Testis (tissue), 3 donors: ENCODE results near the gene IRAK1. TPM values are rescaled to one million over a fixed set of nuclear protein-coding genes. Genes with fewer than 3 reads are reported as not detected.

Experiments used
- DNase-seq: peaks from one replicate; pipeline ENCODE4 v3.0.0-alpha.2; 2019
- H3K27ac ChIP-seq, 2 donors: fragments of 200-600 bp; sonication (generic); one replicate each; pipeline ENCODE4 v1.5.1; 2019
- H3K27me3 ChIP-seq: fragments of 200-600 bp; sonication (generic); one replicate; pipeline ENCODE4 v1.5.1; 2019
- H3K36me3 ChIP-seq: fragments of 200-600 bp; sonication (generic); one replicate; pipeline ENCODE4 v1.5.1; 2017; ENCODE audit warnings: low read depth; ENCODE audit errors: missing control alignments
- H3K4me1 ChIP-seq: fragments of 200-600 bp; sonication (generic); one replicate; pipeline ENCODE4 v1.5.1; 2019
- H3K4me3 ChIP-seq, 2 donors: fragments of 200-600 bp; sonication (generic); one replicate each; pipeline ENCODE4 v1.5.1; 2017 to 2019
- H3K9me3 ChIP-seq: fragments of 200-600 bp; sonication (generic); one replicate; pipeline ENCODE4 v1.5.1; 2017
- CTCF ChIP-seq, 3 experiments: fragments of 450-650 bp in 2 of 3; fragments of 200-600 bp in 1 of 3; sonication (generic) in 1 of 3; IDR thresholded peaks; one replicate each; pipeline ENCODE4 v1.5.1; 2016 to 2019; ENCODE audit warnings: antibody characterized with exemption in 3 of 3, mild to moderate bottlenecking in 2 of 3, moderate library complexity in 1 of 3
- POLR2A ChIP-seq: fragments of 450-650 bp; IDR thresholded peaks from one replicate; pipeline ENCODE4 v1.6.1; 2017; ENCODE audit warnings: antibody characterized with exemption, mild to moderate bottlenecking, moderate library complexity
- WGBS, 2 donors: methylation state at CpG; one replicate each; pipeline ENCODE4 v1.1.5; 2018; 5-methylcytosine and 5-hydroxymethylcytosine counted together
- intact Hi-C: fragments of 100-400 bp; cut with DNase I; formaldehyde crosslinking; loops from one replicate; pipeline ENCODE4 v1.15.1; 2023; ENCODE audit warnings: low total_unique reads
- polyA plus RNA-seq: library from polyadenylated mRNA; stranded (reverse); fragments of 350-450 nt; fragmentation: Illumina TruSeq; extraction: RNeasy Lipid Tissue Mini Kit (QIAGEN cat#74804); gene quantifications from one replicate; pipeline ENCODE4 v1.2.3, GENCODE V29; 2014; ENCODE audit warnings: low read depth, low replicate concordance; ENCODE audit not compliant: insufficient read depth
- total RNA-seq, 2 donors: library from RNA; depleted of rRNA; stranded (reverse); fragments of >200 nt; gene quantifications; one replicate each; pipeline ENCODE4 v1.2.3, GENCODE V29; 2016

Gene IRAK1
- total and polyA plus RNA-seq, 3 donors from 2014 or later: 48.6 to 90.8 (median 77.6) TPM

- Histone ChIP-seq H3K27ac (no peak overlapping the region), H3K36me3 (no peaks in the 10 kb centered on the region), H3K4me3 (no peak overlapping the region), H3K4me1 (peaks cover 13% of the 10 kb centered on the region), H3K27me3 (no peaks in the 10 kb centered on the region), H3K9me3 (no peaks in the 10 kb centered on the region)
- WGBS, 2 donors: 100% methylated on average over 1 of the region's 1 CpG; no CpG with 5 or more reads in 1 of the 2 donors
- TF ChIP-seq CTCF (IDR thresholded peaks at IDR 0.05): no peak
- TF ChIP-seq POLR2A: no peak
- no peak for DNase-seq
- intact Hi-C loops: no loop called here
Observed at GRCh38 chrX:154057791-154058190, 38.1 kb upstream of the IRAK1 start.

GRCh38 chrX:154056770-154057241 is 37.1 kb upstream of the IRAK1 start:
- no peaks in the 10 kb centered on the region for H3K9me3 ChIP-seq
- TF ChIP-seq POLR2A: no peak
- TF ChIP-seq CTCF (IDR thresholded peaks at IDR 0.05): no peak
- H3K4me3 ChIP-seq: no peak overlapping the region
- H3K4me1 ChIP-seq: peaks cover 13% of the 10 kb centered on the region
- DNase-seq: no peak
- WGBS, 2 donors: 44 to 53% methylated on average over 8 of the region's 8 CpGs
- intact Hi-C loops: no loop called here
- H3K27ac ChIP-seq: no peak overlapping the region
- H3K36me3 ChIP-seq: no peaks in the 10 kb centered on the region
- H3K27me3 ChIP-seq: no peaks in the 10 kb centered on the region

GRCh38 chrX:154051201-154051810 is 31.6 kb upstream of the IRAK1 start:
- no peak overlapping the region for H3K4me3 ChIP-seq
- no peak overlapping the region for H3K27ac ChIP-seq
- DNase-seq: peak; percentile 88
- peaks cover 30% of the 10 kb centered on the region for H3K4me1 ChIP-seq
- WGBS, 2 donors: 32 to 58% methylated on average over 5 to 8 of the region's 8 CpGs
- no peaks in the 10 kb centered on the region for H3K9me3 ChIP-seq
- no peaks in the 10 kb centered on the region for H3K36me3 ChIP-seq
- intact Hi-C loops: no loop called here
- no peaks in the 10 kb centered on the region for H3K27me3 ChIP-seq
- TF ChIP-seq CTCF (IDR thresholded peaks at IDR 0.05): peak; percentile 46 to 63 (median 49)
- no peak for TF ChIP-seq POLR2A

- 56 to 62% methylated on average over 7 of the region's 7 CpGs for WGBS, 2 donors
- TF ChIP-seq CTCF (IDR thresholded peaks at IDR 0.05) (no peak), POLR2A (no peak)
- peak overlapping the region in 1 of 2 donors; percentile 24 for H3K27ac ChIP-seq
- H3K4me1 ChIP-seq: peaks cover 39% of the 10 kb centered on the region
- H3K36me3 ChIP-seq: no peaks in the 10 kb centered on the region
- intact Hi-C loops: no loop called here
- no peak for DNase-seq
- H3K4me3 ChIP-seq: no peak overlapping the region
- H3K9me3 ChIP-seq: no peaks in the 10 kb centered on the region
- no peaks in the 10 kb centered on the region for H3K27me3 ChIP-seq
Observed at GRCh38 chrX:154050113-154050495, 30.4 kb upstream of the IRAK1 start.
